HepG2 (cell line): ENCODE results near the gene ALOX12. TPM values are rescaled to one million over a fixed set of nuclear protein-coding genes. Genes with fewer than 3 reads are reported as not detected.
A peak's percentile ranks its signal among the peaks of the same experiment; 100 is the strongest.

ENCODE experiments used
- BRCA1 ChIP-seq: sonication (generic); formaldehyde crosslinking; IDR thresholded peaks from 2 replicates; pipeline ENCODE4 v1.4.0; 2020; ENCODE audit warnings: missing genetic modification reagents
- ETV5 ChIP-seq: IDR thresholded peaks from 2 replicates; pipeline ENCODE4 v1.6.1; 2018; ENCODE audit warnings: missing biosample characterization, missing genetic modification reagents, inconsistent platforms, borderline replicate concordance
- MED13 ChIP-seq: sonication (generic); formaldehyde crosslinking; IDR thresholded peaks from 2 replicates; pipeline ENCODE4 v1.5.0; 2020; ENCODE audit warnings: missing genetic modification reagents
- NFYB ChIP-seq: sonication (generic); formaldehyde crosslinking; IDR thresholded peaks from 2 replicates; pipeline ENCODE4 v1.4.0; 2020; ENCODE audit warnings: missing genetic modification reagents
- TEAD3 ChIP-seq: optimal IDR thresholded peaks from 2 replicates; pipeline ENCODE3; 2016; ENCODE audit warnings: borderline replicate concordance
- ZFP82 ChIP-seq: sonication (generic); formaldehyde crosslinking; IDR thresholded peaks from 2 replicates; pipeline ENCODE4 v1.5.1; 2020; ENCODE audit warnings: mild to moderate bottlenecking, missing genetic modification reagents, borderline replicate concordance
- ZNF260 ChIP-seq: sonication (generic); formaldehyde crosslinking; IDR thresholded peaks from 2 replicates; pipeline ENCODE4 v1.4.0; 2020; ENCODE audit warnings: missing genetic modification reagents, low read depth, mild to moderate bottlenecking, borderline replicate concordance
- polyA plus RNA-seq, 8 experiments: library from polyadenylated mRNA; depleted of rRNA in 3 of 8; stranded (reverse) in 7 of 8; unstranded in 1 of 8; fragments of >200 nt; fragmentation: Illumina TruSeq in 4 of 8; extraction: Trizol in 4 of 8; gene quantifications; 2 replicates each; pipeline versions ENCODE4 v1.2.1 to v1.2.3, GENCODE V29; 2011 to 2016; ENCODE audit warnings: low read depth in 4 of 8, missing spikeins in 1 of 8, mixed read lengths in 1 of 8; ENCODE audit not compliant: insufficient read depth in 1 of 8
- total RNA-seq, 5 experiments: library from RNA; depleted of rRNA; stranded (reverse); fragments of >200 nt; fragmentation: Illumina TruSeq; extraction: Trizol; gene quantifications; 2 replicates each; pipeline ENCODE4 v1.2.3, GENCODE V29; 2016; ENCODE audit warnings: low read depth in 1 of 5
- TF ChIP-seq, protein P1 (sequence below): sonication (generic); formaldehyde crosslinking; IDR thresholded peaks from 2 replicates; pipeline ENCODE4 v1.4.0; 2020; ENCODE audit warnings: missing genetic modification reagents
- TF ChIP-seq, protein P2 (sequence below): sonication (generic); formaldehyde crosslinking; IDR thresholded peaks from 2 replicates; pipeline ENCODE4 v1.5.1; 2020; ENCODE audit warnings: missing genetic modification reagents, mild to moderate bottlenecking, borderline replicate concordance
- TF ChIP-seq, protein P3 (sequence below): sonication (generic); formaldehyde crosslinking; IDR thresholded peaks from 2 replicates; pipeline ENCODE4 v1.5.1; 2020; ENCODE audit warnings: mild to moderate bottlenecking, missing genetic modification reagents
- TF ChIP-seq, protein P4 (sequence below): sonication (generic); formaldehyde crosslinking; IDR thresholded peaks from 2 replicates; pipeline ENCODE4 v1.4.0; 2020; ENCODE audit warnings: missing genetic modification reagents, borderline replicate concordance
- TF ChIP-seq, protein P5 (sequence below): fragments of 450-650 bp; IDR thresholded peaks from 2 replicates; pipeline ENCODE4 v1.6.1; 2016

The ALOX12 gene
- total and polyA plus RNA-seq, 2 of the 13 experiments (the other 11 are each of a cell fraction or from before 2014, with no cell fraction given), result not detected

DNA sequence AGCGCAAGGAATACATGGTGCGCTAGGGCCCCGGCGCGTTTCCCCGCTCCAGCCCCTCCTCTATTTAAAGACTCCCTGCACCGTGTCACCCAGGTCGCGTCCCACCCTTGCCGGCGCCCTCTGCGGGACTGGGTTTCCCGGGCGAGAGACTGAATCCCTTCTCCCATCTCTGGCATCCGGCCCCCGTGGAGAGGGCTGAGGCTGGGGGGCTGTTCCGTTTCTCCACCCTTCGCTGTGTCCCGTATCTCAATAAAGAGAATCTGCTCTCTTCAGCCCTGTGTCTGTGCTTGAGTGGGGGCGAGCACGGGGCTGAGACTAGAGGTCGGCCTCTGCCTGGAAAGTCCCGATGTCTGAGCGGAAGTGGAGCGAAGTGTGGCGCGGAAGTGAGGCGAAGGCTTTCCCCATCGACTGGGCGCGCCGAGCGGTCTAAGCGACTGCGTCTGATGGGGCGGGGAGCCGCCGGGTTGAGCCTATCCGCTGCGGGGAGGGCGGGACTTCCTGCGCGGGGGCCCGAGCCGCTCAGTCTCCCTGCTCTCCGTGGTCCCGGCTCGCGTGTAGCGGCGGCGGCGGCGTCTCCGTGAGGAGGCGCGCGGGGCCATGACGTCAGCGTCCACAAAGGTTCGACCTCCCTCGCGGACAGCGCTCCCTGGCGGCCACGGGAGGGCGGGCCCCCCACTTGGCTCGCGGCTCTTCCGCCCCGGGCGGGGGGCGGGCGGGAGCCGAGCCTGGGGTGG is 18.6 kb downstream of the ALOX12 start (continued):
- TF ChIP-seq, protein P1, sequence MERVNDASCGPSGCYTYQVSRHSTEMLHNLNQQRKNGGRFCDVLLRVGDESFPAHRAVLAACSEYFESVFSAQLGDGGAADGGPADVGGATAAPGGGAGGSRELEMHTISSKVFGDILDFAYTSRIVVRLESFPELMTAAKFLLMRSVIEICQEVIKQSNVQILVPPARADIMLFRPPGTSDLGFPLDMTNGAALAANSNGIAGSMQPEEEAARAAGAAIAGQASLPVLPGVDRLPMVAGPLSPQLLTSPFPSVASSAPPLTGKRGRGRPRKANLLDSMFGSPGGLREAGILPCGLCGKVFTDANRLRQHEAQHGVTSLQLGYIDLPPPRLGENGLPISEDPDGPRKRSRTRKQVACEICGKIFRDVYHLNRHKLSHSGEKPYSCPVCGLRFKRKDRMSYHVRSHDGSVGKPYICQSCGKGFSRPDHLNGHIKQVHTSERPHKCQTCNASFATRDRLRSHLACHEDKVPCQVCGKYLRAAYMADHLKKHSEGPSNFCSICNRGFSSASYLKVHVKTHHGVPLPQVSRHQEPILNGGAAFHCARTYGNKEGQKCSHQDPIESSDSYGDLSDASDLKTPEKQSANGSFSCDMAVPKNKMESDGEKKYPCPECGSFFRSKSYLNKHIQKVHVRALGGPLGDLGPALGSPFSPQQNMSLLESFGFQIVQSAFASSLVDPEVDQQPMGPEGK, result peak; percentile 95
- TF ChIP-seq TEAD3 (CRISPR knock-in tag) (peak; percentile 29), ETV5 (CRISPR knock-in tag) (peak; percentile 87), ZFP82 (CRISPR knock-in tag) (no peak), BRCA1 (CRISPR knock-in tag) (0 out of 2 replicates have a peak, but pooled peaks have one; percentile 8), MED13 (CRISPR knock-in tag) (no peak), ZNF260 (CRISPR knock-in tag) (no peak), NFYB (peak; percentile 85)
- TF ChIP-seq, protein P2, sequence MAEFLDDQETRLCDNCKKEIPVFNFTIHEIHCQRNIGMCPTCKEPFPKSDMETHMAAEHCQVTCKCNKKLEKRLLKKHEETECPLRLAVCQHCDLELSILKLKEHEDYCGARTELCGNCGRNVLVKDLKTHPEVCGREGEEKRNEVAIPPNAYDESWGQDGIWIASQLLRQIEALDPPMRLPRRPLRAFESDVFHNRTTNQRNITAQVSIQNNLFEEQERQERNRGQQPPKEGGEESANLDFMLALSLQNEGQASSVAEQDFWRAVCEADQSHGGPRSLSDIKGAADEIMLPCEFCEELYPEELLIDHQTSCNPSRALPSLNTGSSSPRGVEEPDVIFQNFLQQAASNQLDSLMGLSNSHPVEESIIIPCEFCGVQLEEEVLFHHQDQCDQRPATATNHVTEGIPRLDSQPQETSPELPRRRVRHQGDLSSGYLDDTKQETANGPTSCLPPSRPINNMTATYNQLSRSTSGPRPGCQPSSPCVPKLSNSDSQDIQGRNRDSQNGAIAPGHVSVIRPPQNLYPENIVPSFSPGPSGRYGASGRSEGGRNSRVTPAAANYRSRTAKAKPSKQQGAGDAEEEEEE (CRISPR knock-in tag), result no peak
- TF ChIP-seq, protein P3, sequence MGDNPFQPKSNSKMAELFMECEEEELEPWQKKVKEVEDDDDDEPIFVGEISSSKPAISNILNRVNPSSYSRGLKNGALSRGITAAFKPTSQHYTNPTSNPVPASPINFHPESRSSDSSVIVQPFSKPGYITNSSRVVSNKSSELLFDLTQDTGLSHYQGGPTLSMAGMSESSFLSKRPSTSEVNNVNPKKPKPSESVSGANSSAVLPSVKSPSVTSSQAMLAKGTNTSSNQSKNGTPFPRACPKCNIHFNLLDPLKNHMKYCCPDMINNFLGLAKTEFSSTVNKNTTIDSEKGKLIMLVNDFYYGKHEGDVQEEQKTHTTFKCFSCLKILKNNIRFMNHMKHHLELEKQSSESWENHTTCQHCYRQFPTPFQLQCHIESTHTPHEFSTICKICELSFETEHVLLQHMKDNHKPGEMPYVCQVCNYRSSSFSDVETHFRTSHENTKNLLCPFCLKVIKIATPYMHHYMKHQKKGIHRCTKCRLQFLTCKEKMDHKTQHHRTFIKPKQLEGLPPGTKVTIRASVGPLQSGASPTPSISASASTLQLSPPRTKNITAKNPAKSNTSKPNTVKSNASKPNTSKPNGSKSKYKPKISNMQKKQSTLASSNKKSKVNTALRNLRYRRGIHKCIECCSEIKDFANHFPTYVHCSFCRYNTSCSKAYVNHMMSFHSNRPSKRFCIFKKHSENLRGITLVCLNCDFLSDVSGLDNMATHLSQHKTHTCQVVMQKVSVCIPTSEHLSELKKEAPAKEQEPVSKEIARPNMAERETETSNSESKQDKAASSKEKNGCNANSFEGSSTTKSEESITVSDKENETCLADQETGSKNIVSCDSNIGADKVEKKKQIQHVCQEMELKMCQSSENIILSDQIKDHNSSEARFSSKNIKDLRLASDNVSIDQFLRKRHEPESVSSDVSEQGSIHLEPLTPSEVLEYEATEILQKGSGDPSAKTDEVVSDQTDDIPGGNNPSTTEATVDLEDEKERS (CRISPR knock-in tag), result no peak
- TF ChIP-seq, protein P4, sequence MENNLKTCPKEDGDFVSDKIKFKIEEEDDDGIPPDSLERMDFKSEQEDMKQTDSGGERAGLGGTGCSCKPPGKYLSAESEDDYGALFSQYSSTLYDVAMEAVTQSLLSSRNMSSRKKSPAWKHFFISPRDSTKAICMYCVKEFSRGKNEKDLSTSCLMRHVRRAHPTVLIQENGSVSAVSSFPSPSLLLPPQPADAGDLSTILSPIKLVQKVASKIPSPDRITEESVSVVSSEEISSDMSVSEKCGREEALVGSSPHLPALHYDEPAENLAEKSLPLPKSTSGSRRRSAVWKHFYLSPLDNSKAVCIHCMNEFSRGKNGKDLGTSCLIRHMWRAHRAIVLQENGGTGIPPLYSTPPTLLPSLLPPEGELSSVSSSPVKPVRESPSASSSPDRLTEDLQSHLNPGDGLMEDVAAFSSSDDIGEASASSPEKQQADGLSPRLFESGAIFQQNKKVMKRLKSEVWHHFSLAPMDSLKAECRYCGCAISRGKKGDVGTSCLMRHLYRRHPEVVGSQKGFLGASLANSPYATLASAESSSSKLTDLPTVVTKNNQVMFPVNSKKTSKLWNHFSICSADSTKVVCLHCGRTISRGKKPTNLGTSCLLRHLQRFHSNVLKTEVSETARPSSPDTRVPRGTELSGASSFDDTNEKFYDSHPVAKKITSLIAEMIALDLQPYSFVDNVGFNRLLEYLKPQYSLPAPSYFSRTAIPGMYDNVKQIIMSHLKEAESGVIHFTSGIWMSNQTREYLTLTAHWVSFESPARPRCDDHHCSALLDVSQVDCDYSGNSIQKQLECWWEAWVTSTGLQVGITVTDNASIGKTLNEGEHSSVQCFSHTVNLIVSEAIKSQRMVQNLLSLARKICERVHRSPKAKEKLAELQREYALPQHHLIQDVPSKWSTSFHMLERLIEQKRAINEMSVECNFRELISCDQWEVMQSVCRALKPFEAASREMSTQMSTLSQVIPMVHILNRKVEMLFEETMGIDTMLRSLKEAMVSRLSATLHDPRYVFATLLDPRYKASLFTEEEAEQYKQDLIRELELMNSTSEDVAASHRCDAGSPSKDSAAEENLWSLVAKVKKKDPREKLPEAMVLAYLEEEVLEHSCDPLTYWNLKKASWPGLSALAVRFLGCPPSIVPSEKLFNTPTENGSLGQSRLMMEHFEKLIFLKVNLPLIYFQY (CRISPR knock-in tag), result no peak
- TF ChIP-seq, protein P5, sequence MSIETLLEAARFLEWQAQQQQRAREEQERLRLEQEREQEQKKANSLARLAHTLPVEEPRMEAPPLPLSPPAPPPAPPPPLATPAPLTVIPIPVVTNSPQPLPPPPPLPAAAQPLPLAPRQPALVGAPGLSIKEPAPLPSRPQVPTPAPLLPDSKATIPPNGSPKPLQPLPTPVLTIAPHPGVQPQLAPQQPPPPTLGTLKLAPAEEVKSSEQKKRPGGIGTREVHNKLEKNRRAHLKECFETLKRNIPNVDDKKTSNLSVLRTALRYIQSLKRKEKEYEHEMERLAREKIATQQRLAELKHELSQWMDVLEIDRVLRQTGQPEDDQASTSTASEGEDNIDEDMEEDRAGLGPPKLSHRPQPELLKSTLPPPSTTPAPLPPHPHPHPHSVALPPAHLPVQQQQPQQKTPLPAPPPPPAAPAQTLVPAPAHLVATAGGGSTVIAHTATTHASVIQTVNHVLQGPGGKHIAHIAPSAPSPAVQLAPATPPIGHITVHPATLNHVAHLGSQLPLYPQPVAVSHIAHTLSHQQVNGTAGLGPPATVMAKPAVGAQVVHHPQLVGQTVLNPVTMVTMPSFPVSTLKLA, result peak; percentile 39
